ENCODE results near the gene PITX1. TPM values are rescaled to one million over a fixed set of nuclear protein-coding genes. Genes with fewer than 3 reads are reported as not detected.

The PITX1 gene
- total and polyA plus RNA-seq, 2 of the 13 experiments (the other 11 are each of a cell fraction or from before 2014, with no cell fraction given), result 11.7 to 20.2 TPM

- TF ChIP-seq HIVEP1 (CRISPR knock-in tag; IDR thresholded peaks at IDR 0.05) (no peak), ISL2 (CRISPR knock-in tag; IDR thresholded peaks at IDR 0.05) (0 out of 2 replicates have a peak, but pooled peaks have one; percentile 19), CREM (IDR thresholded peaks at IDR 0.05) (no peak), CREM (CRISPR knock-in tag; IDR thresholded peaks at IDR 0.05) (no peak), ARID5B (CRISPR knock-in tag; IDR thresholded peaks at IDR 0.05) (peak; percentile 16; the same call in 1 of the 2 replicates), DNMT3B (CRISPR knock-in tag; conservative IDR thresholded peaks at IDR 0.05) (no peak), MXD4 (CRISPR knock-in tag; IDR thresholded peaks at IDR 0.05) (0 out of 2 replicates have a peak, but pooled peaks have one; percentile 34), ZNF512B (CRISPR knock-in tag; IDR thresholded peaks at IDR 0.05; ENCODE audit: borderline replicate concordance) (no peak), SOX13 (IDR thresholded peaks at IDR 0.05) (no peak), SOX13 (CRISPR knock-in tag; conservative IDR thresholded peaks at IDR 0.05 in 1 of 2, IDR thresholded peaks at IDR 0.05 in 1 of 2) (no peak), TP53 (CRISPR knock-in tag; conservative IDR thresholded peaks at IDR 0.05) (no peak)
These were observed 798 bp downstream of the PITX1 start (continued) for GRCh38 chr5:135032999-135033861.
